HG03095 (cell line): ENCODE measurements around the gene TACC2.

Source experiments
- ATAC-seq: cut with Tn5 transposase; IDR thresholded peaks from one replicate; pipeline ENCODE4 v1.9.1; 2021; ENCODE audit warnings: moderate library complexity; ENCODE audit not compliant: unreplicated experiment

Gene TACC2

DNA sequence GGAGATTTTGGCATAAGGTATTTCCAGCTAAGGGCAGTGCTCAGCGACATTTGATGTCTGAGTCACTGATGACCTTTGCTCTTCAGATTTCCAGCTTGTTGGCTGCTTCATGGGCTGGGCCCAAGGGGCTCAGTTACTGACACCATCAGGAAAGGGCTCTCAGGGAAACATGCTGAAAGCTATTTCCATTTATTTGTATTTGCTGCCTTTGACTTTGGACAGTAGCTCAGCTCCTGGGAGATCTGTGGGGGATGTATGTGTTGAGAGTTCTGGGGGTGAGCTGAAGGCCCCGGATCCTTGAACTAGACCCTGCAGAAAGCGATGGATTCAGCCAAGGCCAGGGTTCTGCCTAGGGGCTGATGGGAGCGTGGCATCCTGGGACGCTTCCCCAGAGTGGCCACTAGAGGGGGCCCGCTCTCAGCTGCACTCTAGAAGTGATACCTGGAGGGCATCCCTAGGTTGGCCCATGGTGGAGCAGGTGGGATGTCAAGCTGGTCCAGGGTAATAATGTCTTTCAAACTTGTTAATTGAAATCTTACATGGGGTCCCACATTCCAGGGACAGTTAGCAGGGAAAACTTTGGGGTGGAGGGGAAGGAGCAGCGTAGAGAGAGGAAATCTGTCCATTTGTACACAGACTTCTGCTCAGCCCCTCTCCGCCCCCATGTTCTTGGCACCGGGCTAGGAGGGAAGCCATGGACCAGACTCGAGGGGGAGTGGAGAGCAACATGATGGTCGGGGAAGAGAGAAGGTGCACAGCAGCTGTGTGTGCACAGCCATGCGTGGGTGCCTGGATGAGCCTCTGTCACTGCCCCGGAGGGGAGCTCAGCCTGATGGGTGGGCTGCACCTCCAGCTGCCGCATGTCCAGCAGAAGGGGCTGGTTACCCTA is 279.1 kb downstream of the TACC2 start:
- ATAC-seq = no peak

DNA sequence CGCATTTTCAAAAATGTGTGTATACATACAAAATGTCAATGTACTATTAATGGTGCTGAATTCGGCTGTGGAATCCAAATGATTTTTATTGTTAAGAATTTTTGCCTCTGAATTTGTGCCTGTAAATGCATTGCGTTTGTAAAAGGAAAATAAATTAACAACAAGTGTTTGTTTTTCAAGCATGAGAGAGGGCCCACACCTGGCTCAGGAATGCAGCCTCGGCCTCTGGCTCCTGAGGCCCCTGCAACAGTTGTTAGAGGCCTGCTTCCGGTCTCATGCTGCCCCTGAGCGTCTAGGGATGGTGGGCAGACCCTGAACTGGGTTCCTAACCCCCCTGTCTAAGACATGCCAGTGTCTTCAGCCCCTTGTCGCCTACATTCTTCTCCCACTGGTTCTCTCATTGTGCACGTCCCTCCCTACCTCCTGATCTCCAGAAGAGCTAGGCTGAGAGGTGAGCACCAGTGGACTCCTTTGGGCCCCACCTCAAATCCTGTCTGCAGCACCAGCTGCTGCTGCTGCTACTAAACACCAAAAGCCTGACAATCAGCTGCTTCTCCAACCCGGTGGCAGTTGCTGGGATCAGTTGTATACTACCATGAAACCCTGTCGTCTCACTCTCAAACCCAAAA is 280.2 kb downstream of the TACC2 start:
- no peak for ATAC-seq

DNA sequence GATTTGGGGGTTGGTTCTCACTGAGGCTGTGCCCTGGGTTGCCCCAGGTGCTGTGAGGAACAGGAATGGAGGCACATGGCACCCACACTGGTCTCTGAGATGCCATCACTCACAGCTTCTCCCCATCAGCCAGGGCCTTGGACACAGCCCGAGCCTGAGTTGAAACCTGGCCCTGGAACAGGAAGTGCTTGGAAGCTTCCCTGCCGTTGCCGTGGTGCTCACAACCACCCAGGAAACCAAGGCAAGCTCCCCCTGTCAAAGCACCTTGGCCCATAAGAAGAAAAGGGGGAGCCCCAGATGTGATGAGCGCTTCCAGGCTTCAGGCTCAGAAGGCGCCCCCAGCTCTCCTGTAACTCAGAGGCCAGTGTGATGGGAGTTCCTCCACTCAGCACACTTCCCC is 282.1 kb downstream of the TACC2 start, which contains the start of gene BTBD16:
BTBD16 (plus strand) TSS at position 221 of the 400 bp plus-strand sequence. CDS start 3,786 bp downstream, outside the sequence.
- ATAC-seq = no peak

DNA sequence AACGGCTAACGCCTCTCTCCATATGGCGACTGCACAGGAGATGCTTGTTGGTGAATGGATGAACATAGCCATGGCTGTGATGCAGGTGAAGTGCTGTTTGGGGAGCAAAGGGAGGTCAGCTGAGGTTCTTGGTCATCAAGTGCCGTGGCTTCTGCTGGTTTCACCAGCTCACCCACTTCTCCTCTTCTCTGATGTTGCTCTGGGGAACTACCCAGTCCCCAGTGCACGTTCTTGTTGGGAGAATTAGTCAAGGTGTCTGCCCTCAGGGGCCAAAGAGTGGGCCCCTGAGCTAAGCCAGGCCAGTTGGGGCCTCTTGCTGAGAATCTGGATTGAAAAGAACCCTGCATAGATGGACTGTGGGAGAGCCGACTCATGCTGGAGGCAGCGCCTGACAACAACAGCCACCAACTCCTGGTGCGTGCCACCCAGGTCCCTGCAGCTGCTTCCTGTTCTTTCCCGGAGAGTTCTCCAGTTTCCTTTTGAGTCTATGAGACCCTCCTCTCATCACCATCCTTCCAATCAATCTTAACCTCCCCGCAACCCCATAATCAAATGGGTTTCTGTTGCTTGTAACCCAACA is 285.1 kb downstream of the TACC2 start:
- no peak for ATAC-seq

DNA sequence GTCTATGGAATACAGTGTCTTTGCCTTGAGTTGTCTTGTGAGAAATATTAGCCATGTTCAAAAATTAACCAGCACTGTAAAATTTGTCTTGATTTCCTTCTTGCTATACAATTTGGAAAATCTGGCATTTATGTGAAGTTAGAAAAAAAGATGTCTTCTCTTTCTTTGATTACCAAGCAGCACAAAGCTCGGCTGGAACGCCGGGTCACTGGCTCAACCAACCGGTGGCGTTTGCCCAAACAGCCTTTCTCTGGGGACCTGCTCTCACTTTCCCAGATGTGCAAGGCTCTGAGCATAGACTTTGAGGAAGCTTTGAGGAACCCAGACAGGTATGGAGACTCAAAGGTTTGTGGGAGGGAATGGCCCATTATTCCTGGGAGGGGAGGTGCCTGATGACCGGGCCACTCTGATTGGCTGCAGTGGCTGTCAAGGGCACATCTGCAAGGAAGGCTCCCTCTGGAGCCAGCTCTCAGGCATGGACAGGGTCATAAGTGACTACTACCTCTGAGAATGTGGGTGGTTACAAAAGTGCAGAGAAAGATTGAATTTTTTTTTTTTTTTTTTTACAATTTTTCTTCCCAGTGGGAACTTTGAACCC is 287.7 kb downstream of the TACC2 start:
- no peak for ATAC-seq

DNA sequence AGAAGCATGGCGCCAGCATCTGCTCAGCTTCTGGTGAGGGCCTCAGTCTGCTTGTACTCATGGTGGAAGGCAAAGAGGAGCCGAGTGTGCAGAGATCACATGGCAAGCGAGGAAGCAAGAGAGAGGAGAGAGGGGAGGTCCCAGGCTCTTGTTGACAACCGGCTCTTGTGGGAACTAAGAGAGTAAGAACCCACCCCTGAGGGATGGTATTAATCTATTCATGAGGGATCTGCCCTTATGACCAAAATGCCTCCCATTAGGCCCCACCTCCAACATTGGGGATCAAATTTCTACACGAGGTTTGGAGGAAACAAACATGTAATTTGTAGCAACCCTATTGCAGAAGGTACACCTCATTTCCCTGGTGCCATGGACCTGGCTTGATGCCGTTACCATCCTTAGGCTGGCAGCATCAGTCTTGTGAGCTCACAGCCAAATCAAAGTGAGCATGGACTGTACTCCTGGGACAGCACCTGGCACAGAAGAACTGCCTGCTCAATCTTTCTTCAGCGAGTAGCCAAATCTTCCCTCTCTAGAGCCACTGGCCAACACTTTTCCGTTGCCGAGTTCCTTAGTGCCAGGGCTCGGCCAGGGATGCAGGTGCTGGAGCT is 288.7 kb downstream of the TACC2 start:
- no peak for ATAC-seq

DNA sequence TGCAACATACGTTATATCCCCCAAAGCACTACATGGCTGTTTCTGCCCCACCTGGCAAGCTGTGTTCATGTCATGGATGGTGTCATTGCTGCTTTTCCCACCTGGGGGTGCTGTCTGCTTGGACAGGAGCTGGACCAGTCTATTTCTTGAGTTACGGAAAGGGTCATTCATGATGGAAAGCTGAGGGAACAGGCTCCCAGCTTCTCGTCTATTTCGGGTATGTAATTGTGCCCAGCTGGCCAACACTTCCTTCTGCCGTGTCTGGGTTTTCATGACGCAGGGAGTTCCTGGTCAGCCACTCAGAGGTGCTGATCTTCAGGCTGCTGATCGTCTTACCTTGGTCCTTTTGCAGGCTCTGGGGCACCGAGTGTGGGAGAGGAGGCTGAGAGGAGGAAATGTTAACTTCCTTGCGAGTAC is 290.8 kb downstream of the TACC2 start:
- no peak for ATAC-seq

DNA sequence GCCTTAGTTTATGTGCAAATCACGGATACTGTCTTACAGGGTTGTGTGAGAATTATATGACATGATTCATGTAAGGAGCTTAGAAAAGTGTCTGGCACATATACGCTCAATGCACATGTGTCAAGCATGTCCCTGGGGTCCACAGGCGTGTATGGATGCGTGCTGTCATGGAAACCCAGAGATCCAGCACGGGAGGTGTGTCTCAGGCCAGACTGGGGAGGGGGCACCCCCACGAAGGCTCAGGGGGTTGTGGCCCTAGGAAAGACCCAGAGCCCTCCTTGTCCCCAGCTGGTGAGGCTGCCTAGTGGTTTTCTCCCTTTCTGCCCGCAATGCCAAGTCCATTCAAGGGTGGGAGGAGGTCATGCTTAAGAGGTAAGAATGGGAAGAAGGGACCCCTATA is 291.2 kb downstream of the TACC2 start:
- no peak for ATAC-seq

DNA sequence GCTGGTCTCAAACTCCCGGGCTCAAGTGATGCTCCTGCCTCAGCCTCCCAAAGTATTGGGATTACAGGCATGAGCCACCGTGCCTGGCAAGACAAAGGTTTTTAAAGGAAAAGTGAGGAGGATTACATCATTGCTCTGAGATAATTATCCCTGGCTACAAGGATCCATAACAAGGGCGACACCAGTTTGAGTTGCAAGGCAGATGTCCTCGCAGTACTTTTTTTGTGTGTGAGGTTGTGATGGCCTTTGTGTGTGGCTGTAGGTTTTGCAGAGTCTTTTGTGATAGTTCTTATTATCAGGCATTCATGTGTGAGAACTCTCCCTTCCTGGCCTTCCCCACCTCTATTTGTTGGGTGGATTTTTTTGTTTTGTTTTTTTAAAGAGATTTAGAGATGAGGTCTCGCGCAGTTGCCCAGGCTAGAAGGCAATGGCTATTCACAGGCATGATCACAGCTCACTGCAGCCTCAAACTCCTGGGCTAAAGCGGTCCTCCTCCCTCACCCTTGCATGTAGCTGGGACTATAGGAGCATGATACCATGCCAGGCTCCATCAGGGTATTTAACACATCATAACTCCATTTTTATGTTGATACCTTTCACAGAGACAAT is 292.2 kb downstream of the TACC2 start:
- ATAC-seq = no peak

DNA sequence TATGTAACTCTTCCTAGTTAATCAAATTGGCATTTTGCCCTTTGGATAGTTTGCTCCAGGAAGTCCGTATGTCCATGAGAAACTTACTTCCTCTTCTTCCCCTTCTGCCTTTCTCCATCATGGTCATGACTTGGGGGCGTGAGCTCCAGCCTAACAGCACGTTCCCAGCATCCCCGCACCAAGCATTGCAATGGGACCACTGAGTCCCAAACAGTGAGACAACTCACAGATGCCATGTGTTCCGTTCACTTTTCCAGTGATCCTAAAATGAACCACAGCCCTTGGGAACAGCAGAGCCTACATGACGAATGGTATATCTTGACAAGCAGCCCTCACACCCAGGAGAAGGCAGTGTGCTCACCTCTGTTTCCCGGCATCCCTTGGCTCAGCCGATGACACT is 292.8 kb downstream of the TACC2 start:
- ATAC-seq = no peak

DNA sequence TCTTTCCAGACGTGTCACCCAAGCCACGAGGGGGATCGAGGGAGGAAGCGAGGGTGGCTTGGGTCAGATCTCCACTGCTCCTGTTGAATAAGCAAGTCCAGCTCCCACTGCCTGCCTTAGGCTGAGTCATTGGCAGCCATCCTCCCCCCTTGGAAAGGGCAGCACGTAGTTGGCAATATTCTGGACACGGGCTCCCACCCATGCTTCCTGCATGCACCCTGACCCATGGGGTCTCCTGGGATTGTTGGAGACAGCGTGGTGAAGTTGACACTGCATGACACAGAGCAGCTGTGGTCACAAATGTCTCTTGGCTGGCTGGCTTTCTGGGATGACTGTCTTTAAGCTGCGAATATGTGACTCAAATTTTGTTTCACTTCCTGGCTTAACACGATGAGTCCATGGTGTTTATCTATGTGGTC is 293.3 kb downstream of the TACC2 start:
- no peak for ATAC-seq

DNA sequence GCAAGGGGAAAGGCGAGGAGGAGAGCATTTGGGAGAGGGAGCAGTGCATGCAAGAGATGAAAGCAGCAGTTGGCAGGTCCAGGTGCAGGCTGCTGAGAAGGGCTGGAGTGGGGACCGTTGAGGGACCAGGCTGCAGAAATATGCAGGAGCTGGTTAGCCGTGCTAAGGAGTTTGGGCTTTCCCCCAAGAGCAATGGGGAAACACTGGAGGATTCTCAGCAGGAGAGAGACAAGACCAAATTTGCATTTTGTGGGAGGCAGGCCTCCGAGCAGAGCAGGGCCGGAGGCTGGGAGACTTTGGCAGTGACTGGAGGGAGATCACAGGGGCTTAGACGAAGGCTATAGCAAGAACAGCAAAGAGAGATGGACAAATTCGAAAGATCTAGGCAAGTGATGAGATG is 293.9 kb downstream of the TACC2 start:
- no peak for ATAC-seq

DNA sequence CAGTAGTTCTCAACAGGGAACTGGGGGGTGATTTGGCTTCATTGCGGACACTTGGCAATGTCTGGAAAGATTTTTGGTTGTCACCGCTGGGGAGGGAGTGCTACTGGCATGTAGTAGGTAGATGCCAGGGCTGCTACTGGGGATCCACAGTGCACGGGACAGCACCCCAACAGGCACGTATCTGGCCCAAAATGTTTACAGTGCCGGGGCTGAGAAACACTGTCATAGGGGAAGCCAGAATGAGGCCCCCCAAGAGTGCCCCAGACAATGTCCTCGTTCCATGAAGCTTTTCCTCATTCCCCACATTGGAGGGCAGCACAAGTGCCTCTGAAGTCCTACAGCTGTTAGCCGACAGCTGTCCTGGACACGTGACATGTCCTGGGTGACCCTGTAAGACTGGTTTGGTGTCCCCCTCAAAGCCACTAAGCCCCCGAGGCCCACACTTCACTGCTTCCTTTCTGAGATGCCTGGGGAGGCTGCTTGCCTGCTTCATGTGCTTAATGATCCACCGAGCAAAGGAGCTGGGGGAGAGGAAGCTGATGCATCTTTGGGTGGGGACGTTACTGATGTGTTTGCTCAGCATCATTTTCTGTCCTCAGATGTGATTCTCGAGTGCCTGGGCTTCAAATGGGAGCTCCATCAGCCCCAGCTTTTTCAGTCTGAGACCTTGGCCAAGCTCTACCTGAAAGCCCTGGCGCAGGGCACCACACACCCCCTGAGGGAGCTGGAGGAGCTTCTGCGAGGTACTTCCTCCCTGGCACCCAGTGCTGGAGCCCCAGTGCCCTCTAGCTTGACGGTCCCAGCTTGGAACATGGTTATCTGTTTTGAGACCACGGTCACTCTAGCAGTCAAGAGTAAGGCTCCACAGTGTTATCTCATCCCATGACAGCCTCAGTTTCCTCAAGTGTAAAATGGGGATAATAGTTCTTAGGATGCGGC is 296.8 kb downstream of the TACC2 start:
- no peak for ATAC-seq

DNA sequence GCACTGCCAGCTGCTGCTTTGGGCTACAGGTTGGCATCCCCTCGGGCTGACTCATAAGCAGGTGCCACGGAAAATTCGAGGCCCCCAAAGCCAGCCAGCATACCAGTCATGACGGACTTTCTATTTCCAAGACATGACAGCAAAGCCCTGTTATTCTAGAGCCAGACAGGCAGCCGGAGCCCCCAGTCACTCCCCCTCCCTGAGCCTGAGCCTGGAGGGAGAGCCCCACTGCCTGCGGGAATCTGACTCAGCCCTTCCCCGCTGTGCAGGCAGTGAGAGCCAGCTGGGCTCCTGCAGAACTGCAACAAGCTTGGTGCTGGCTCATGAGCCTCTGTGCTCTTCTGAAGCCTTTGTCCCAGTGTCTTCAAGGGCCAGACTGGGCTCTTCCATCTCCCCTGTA is 297.9 kb downstream of the TACC2 start:
- no peak for ATAC-seq

DNA sequence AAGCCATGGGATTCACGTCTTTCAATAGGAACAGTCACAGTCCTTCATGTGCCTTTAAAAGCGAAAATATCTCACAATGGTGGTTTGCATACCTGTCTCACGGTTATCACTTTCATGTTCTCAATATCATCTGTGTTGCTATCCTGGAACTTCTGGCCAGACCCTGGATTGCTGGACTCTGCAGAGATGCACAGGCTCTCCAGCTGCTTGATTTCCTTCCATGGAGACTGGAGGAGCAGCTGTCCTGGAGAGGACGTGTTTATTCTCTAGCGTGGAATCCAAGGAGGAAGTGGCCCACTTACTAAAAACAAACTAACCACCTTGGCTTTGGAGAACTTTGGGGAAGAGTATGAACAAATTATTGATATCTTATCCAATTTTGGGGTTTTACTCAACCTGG is 298.6 kb downstream of the TACC2 start:
- no peak for ATAC-seq

DNA sequence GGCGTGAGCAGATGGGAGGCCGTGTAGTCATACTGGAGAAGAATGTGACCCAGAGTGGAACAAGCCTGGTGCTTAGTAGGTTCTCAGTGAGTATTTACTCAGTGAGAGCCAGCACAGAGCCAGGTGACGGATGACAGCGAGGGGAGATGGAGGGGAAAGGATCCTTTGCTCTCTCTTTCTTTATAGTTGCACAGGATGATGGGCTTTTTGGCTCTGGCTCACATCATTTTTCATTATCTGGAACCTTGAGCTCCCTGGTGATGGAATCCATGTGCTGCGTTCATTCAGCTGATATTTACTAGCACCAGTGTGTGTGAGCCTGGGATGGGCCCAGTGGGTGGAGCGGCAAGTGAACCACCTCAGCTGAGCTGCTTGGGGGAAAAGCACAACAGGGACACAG is 299.3 kb downstream of the TACC2 start:
- no peak for ATAC-seq

DNA sequence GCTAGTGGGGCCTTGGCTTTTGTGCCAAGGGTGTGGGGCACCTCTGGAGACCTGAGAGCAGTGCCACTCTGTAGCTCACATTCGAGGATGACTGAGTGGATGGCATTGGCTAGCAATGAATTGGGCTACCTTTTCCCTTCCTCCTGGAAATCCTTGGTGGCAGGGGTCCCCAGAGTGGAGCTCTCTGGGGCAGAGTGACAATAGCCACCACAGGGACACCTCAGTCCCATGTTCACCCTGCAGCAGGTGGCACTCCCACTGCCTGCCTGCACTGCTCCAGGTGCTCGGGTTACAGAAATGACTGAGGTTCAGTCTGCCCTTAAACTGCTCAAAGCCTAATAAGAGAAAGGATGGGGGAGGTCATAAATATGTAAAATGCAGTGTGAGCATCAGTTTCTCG is 300.0 kb downstream of the TACC2 start:
- ATAC-seq = no peak

DNA sequence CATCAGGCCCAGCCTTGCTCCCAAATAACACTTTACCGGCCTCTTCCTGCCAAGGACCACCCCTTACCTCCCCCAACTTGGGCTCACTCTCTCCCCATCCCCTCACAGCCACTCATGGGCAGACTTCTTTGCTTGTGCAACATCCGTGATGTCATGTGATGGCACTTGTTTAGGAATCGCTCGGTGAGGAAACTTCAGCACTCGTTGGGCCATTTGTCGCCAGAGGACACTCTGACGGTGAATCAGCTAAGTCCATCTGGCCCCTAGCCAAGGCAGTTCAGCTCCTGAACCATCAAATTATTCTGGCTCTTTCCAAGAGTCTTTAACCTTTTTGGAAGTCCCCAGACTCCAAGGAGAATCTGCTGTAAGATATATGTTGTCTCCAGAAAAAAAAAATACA is 301.4 kb downstream of the TACC2 start:
- ATAC-seq = no peak

DNA sequence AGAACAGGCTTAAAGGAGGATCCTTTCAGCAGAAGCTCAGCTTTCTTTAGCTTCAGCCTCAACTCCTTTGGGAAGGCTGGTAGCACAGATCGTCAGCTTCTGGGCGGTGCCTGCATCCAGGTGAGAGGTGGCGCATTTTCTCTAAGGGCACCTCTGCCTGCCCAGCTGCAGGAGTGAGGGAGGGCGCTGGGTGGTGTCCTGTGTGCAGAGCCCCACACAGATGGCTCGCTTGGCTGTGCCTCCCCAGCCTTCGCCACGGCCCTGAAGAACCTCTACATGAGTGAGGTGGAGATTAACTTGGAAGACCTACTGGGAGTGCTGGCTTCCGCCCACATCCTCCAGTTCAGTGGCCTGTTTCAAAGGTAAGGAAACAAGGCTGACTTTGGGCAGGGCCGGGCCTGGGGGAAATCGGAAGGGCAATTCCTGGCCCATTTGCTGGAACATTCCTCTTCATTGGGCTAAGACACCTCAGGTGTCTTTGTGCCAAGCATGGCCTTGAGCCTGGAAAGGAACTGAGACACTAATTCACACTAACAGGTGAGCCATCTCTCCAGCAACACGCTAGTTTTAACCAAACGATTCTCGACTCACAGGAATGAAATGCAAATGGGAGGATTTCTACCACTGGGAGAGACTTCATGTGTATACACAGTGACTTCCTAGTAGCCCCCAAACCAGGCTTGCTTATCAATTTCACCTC is 302.0 kb downstream of the TACC2 start:
- no peak for ATAC-seq
